Panc1 (cell line): ENCODE results near the gene HOTAIR. TPM values are rescaled to one million over a fixed set of nuclear protein-coding genes. Genes with fewer than 3 reads are reported as not detected.

Source experiments
- ATAC-seq: fragments of 200-7000 bp; cut with Tn5 transposase; 2 replicates; pipeline ENCODE4 v1.9.1; 2020; ENCODE audit warnings: mild to moderate bottlenecking, moderate library complexity
- BruUV-seq: library from RNA; stranded (reverse); fragments of 400-500 nt; replicated peaks from 2 replicates; lab custom pipeline; 2021; lab: Mats Ljungman, UMichigan
- CTCF ChIA-PET: fragments of 300-600 bp; sonication (Branson Sonifier 250); formaldehyde crosslinking; loops from one replicate; lab custom pipeline; 2022; ENCODE audit warnings: antibody characterized with exemption; lab: Charles Lee
- POLR2A ChIA-PET: fragments of 300-600 bp; sonication (Branson Sonifier 250); formaldehyde crosslinking; loops from one replicate; lab custom pipeline; 2022; ENCODE audit warnings: antibody characterized with exemption; lab: Charles Lee
- DNase-seq: peaks from one replicate; pipeline ENCODE4 v3.0.0-alpha.2; 2010; ENCODE audit warnings: low read depth, low spot score
- H3K27ac ChIP-seq: 2 replicates; pipeline ENCODE4 v1.5.1; 2011; ENCODE audit warnings: mild to moderate bottlenecking, low read length, inconsistent platforms
- H3K27me3 ChIP-seq: fragments of 200-500 bp; sonication (Bioruptor generic); 2 replicates; pipeline ENCODE4 v1.6.0; 2014; ENCODE audit warnings: low read length, inconsistent platforms; ENCODE audit not compliant: control insufficient read depth, insufficient read depth
- H3K36me3 ChIP-seq: fragments of 200-500 bp; sonication (Bioruptor generic); 2 replicates; pipeline ENCODE4 v1.5.1; 2014; ENCODE audit warnings: inconsistent platforms, mild to moderate bottlenecking, low read length, moderate library complexity; ENCODE audit not compliant: control insufficient read depth, insufficient read depth
- H3K4me1 ChIP-seq: 2 replicates; pipeline ENCODE4 v1.5.1; 2011; ENCODE audit warnings: inconsistent platforms, mild to moderate bottlenecking, low read length, moderate library complexity; ENCODE audit not compliant: control insufficient read depth, insufficient read depth
- H3K4me3 ChIP-seq, 2 experiments: 2 replicates each; pipeline ENCODE4 v1.5.1; 2011 to 2012; ENCODE audit warnings: low read depth in 2 of 2, low read length in 2 of 2, mild to moderate bottlenecking in 2 of 2, inconsistent platforms in 1 of 2, moderate library complexity in 1 of 2
- H3K9me3 ChIP-seq: fragments of 200-500 bp; sonication (Bioruptor generic); 2 replicates; pipeline ENCODE4 v1.5.1; 2014; ENCODE audit warnings: low read depth, mild to moderate bottlenecking, inconsistent platforms, low read length, moderate library complexity; ENCODE audit not compliant: control insufficient read depth, insufficient read depth
- POLR2AphosphoS5 ChIP-seq: IDR thresholded peaks from 2 replicates; pipeline ENCODE4 v1.6.1; 2012; ENCODE audit warnings: mild to moderate bottlenecking, low read depth, low read length, moderate library complexity
- SIN3A ChIP-seq: IDR thresholded peaks from 2 replicates; pipeline ENCODE4 v1.6.1; 2012; ENCODE audit warnings: low read depth, mild to moderate bottlenecking, low read length, moderate library complexity, borderline replicate concordance; ENCODE audit not compliant: insufficient read depth
- TCF7L2 ChIP-seq: IDR thresholded peaks from 2 replicates; pipeline ENCODE4 v1.6.1; 2011; ENCODE audit warnings: mild to moderate bottlenecking, low read depth, low read length, inconsistent platforms
- in situ Hi-C: cut with HindIII; loops from 2 replicates; pipeline ENCODE4 v1.10.0; 2016; ENCODE audit warnings: low sequenced_read_pairs, low pct_unique_long_range_greater_than_20kb
- intact Hi-C: fragments of 100-400 bp; cut with micrococcal nuclease; formaldehyde crosslinking; loops from one replicate; pipeline ENCODE4 v1.10.0; 2022; ENCODE audit not compliant: unreplicated experiment
- total RNA-seq: library from RNA; stranded (reverse); gene quantifications from one replicate; pipeline ENCODE4 v1.2.1, GENCODE V29; 2021; ENCODE audit not compliant: unreplicated experiment
- TF ChIP-seq, protein P1 (sequence below): fragments of 450-650 bp; IDR thresholded peaks from 2 replicates; pipeline ENCODE4 v1.5.1; 2017; ENCODE audit warnings: mild to moderate bottlenecking
- TF ChIP-seq, protein P2 (sequence below), 2 experiments: IDR thresholded peaks; 2 replicates each; pipeline ENCODE4 v1.6.1; 2011 to 2012; ENCODE audit warnings: low read depth in 2 of 2, control low read depth in 1 of 2, low read length in 1 of 2, mild to moderate bottlenecking in 1 of 2, moderate library complexity in 1 of 2; ENCODE audit not compliant: insufficient read depth in 1 of 2

HOTAIR gene
- total RNA-seq, 1 experiment from 2014 or later = 31.7 TPM

DNA sequence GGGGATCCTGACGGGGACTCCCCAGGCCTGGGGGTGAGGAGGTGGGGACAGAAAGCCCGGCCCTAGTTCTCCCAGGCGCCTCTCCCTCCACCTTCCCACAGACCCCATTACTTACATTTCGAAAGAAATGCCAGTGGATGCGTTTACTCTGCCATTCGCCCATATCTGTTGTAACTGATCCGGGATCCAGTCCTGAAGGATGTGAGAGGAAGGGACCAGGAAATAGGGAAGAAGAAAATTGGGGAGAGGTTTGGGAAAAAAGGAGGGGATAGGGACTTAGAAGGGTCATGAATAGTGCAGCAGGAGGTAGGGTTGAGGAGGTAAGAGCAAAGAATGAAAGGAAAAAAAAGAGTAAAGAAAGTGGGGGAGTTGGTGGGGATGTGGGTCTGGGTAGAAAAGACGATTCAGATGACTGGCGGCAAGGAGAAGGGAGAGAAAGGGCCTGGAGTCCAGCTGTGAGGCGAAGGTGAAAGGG lies 18.9 kb downstream of the HOTAIR start:
- Histone ChIP-seq H3K9me3 (no peaks in the 10 kb centered on the region), H3K27me3 (no peaks in the 10 kb centered on the region), H3K27ac (peak overlapping the region; percentile 89), H3K4me3 (peak overlapping the region in 1 of 2 experiments; percentile 13; a peak in 1 of 4 replicates), H3K36me3 (no peaks in the 10 kb centered on the region), H3K4me1 (peaks cover 72% of the 10 kb centered on the region)
- no peak for TF ChIP-seq TCF7L2
- no peak for TF ChIP-seq POLR2AphosphoS5
- TF ChIP-seq, protein P1, sequence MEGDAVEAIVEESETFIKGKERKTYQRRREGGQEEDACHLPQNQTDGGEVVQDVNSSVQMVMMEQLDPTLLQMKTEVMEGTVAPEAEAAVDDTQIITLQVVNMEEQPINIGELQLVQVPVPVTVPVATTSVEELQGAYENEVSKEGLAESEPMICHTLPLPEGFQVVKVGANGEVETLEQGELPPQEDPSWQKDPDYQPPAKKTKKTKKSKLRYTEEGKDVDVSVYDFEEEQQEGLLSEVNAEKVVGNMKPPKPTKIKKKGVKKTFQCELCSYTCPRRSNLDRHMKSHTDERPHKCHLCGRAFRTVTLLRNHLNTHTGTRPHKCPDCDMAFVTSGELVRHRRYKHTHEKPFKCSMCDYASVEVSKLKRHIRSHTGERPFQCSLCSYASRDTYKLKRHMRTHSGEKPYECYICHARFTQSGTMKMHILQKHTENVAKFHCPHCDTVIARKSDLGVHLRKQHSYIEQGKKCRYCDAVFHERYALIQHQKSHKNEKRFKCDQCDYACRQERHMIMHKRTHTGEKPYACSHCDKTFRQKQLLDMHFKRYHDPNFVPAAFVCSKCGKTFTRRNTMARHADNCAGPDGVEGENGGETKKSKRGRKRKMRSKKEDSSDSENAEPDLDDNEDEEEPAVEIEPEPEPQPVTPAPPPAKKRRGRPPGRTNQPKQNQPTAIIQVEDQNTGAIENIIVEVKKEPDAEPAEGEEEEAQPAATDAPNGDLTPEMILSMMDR = no peak
- no peak for TF ChIP-seq SIN3A
- TF ChIP-seq, protein P2, sequence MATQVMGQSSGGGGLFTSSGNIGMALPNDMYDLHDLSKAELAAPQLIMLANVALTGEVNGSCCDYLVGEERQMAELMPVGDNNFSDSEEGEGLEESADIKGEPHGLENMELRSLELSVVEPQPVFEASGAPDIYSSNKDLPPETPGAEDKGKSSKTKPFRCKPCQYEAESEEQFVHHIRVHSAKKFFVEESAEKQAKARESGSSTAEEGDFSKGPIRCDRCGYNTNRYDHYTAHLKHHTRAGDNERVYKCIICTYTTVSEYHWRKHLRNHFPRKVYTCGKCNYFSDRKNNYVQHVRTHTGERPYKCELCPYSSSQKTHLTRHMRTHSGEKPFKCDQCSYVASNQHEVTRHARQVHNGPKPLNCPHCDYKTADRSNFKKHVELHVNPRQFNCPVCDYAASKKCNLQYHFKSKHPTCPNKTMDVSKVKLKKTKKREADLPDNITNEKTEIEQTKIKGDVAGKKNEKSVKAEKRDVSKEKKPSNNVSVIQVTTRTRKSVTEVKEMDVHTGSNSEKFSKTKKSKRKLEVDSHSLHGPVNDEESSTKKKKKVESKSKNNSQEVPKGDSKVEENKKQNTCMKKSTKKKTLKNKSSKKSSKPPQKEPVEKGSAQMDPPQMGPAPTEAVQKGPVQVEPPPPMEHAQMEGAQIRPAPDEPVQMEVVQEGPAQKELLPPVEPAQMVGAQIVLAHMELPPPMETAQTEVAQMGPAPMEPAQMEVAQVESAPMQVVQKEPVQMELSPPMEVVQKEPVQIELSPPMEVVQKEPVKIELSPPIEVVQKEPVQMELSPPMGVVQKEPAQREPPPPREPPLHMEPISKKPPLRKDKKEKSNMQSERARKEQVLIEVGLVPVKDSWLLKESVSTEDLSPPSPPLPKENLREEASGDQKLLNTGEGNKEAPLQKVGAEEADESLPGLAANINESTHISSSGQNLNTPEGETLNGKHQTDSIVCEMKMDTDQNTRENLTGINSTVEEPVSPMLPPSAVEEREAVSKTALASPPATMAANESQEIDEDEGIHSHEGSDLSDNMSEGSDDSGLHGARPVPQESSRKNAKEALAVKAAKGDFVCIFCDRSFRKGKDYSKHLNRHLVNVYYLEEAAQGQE (IDR thresholded peaks at IDR 0.05; ENCODE audit: insufficient read depth in 1 of 2, low read depth in 2 of 2, low read length in 1 of 2) = no peak
- ChIA-PET POLR2A (no interaction called here), CTCF (no interaction called here)
- BruUV-seq = no TSS peak
- DNase-seq (no peak), ATAC-seq (no peak)
- in situ Hi-C loops (no loop called here), intact Hi-C loops (no loop called here)

DNA sequence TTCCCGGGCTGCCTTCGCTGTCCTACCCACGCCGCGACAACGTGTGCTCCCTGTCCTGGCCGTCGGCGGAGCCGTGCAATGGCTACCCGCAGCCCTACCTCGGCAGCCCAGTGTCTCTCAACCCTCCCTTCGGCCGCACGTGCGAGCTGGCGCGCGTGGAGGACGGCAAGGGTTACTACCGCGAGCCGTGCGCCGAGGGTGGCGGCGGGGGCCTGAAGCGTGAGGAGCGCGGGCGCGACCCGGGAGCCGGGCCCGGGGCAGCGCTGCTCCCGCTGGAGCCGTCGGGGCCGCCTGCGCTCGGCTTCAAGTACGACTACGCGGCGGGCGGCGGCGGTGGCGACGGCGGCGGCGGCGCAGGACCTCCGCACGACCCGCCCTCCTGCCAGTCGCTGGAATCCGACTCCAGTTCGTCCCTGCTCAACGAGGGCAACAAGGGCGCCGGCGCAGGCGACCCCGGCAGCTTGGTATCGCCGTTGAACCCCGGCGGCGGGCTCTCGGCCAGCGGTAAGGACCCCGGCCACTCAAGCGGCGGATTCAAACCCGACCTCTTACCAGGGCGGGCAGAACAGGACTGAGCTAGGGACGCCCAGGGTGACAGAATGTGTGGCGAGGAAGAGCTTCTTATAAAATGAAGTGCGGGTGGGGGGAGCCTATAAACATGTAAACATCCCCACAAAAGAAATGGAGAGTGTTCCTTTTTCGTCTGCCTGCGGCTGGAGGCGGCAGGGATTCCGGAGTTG lies 19.5 kb downstream of the HOTAIR start:
- no peak for ATAC-seq
- DNase-seq = no peak
- peak overlapping the region in 1 of 2 experiments; percentile 13; a peak in 1 of 4 replicates for H3K4me3 ChIP-seq
- TF ChIP-seq, protein P2 (IDR thresholded peaks at IDR 0.05; ENCODE audit: insufficient read depth in 1 of 2, low read depth in 2 of 2, low read length in 1 of 2) = no peak
- TF ChIP-seq POLR2AphosphoS5 = no peak
- TF ChIP-seq, protein P1 = no peak
- TF ChIP-seq SIN3A = no peak
- H3K4me1 ChIP-seq = peaks cover 77% of the 10 kb centered on the region
- in situ Hi-C loops (no loop called here), intact Hi-C loops (no loop called here)
- no TSS peak for BruUV-seq
- POLR2A ChIA-PET = no interaction called here
- no peaks in the 10 kb centered on the region for H3K9me3 ChIP-seq
- no peaks in the 10 kb centered on the region for H3K27me3 ChIP-seq
- H3K27ac ChIP-seq = peak overlapping the region; percentile 98
- CTCF ChIA-PET = interaction anchor here (0.5 kb wide), 1 partner anchor 208 kb away, joined by 4 read pairs; no protein-coding TSS in a partner anchor
- no peaks in the 10 kb centered on the region for H3K36me3 ChIP-seq
